SK-N-MC (cell line): ENCODE measurements around the gene ARHGEF26.

Experiments used
- EZH2 ChIP-seq: fragments of 200-600 bp; sonication (generic); IDR thresholded peaks from one replicate; pipeline ENCODE4 v1.6.1; 2017; ENCODE audit warnings: antibody characterized with exemption
- FOXP2 ChIP-seq: optimal IDR thresholded peaks from 2 replicates; pipeline ENCODE3; 2011; ENCODE audit warnings: mild to moderate bottlenecking, moderate library complexity; ENCODE audit not compliant: insufficient read depth; ENCODE audit errors: extremely low read length, control extremely low read depth
- POLR2AphosphoS5 ChIP-seq: IDR thresholded peaks from 2 replicates; pipeline ENCODE4 v1.6.1; 2012; ENCODE audit warnings: mild to moderate bottlenecking, low read depth, low read length, borderline replicate concordance

GRCh38 chr3:154182322-154182922, 61.2 kb downstream of the ARHGEF26 start:
- TF ChIP-seq POLR2AphosphoS5 = no peak
- no peak for TF ChIP-seq EZH2
- no peak for TF ChIP-seq FOXP2
